Smooth muscle cell (in vitro differentiated cells): ENCODE results near the gene MTAP. TPM values are rescaled to one million over a fixed set of nuclear protein-coding genes. Genes with fewer than 3 reads are reported as not detected.

Source experiments
- DNase-seq: peaks from one replicate; lab custom pipeline; 2025; ENCODE audit not compliant: unreplicated experiment; lab: John Stamatoyannopoulos, UW
- H2AFZ ChIP-seq: fragments of 200-600 bp; sonication (generic); 2 replicates; pipeline ENCODE4 v1.6.0; 2016; ENCODE audit warnings: antibody characterized with exemption, low read depth, mild to moderate bottlenecking
- H3F3A ChIP-seq: fragments of 200-600 bp; sonication (generic); 2 replicates; pipeline ENCODE4 v1.6.0; 2017; ENCODE audit warnings: antibody characterized with exemption, low read depth
- H3K27ac ChIP-seq: fragments of 200-600 bp; sonication (generic); 2 replicates; pipeline ENCODE4 v1.5.1; 2016; ENCODE audit warnings: low read depth, mild to moderate bottlenecking
- H3K27me3 ChIP-seq: fragments of 200-600 bp; sonication (generic); 2 replicates; pipeline ENCODE4 v1.6.1; 2016; ENCODE audit warnings: low read depth, mild to moderate bottlenecking
- H3K36me3 ChIP-seq: fragments of 200-600 bp; sonication (generic); 2 replicates; pipeline ENCODE4 v1.5.1; 2016; ENCODE audit warnings: low read depth
- H3K4me1 ChIP-seq: fragments of 200-600 bp; sonication (generic); 2 replicates; pipeline ENCODE4 v1.5.1; 2016; ENCODE audit warnings: low read depth
- H3K4me2 ChIP-seq: fragments of 200-600 bp; sonication (generic); 2 replicates; pipeline ENCODE4 v1.6.0; 2016; ENCODE audit warnings: mild to moderate bottlenecking
- H3K4me3 ChIP-seq: fragments of 200-600 bp; sonication (generic); 2 replicates; pipeline ENCODE4 v1.5.1; 2016; ENCODE audit warnings: mild to moderate bottlenecking
- H3K79me2 ChIP-seq: fragments of 200-600 bp; sonication (generic); 2 replicates; pipeline ENCODE4 v1.6.0; 2016; ENCODE audit warnings: low read depth, mild to moderate bottlenecking
- H3K9ac ChIP-seq: fragments of 200-600 bp; sonication (generic); 2 replicates; pipeline ENCODE4 v1.6.0; 2016; ENCODE audit warnings: low read depth
- H3K9me3 ChIP-seq: fragments of 200-600 bp; sonication (generic); replicated peaks from 2 replicates; pipeline ENCODE4 v1.5.1; 2016; ENCODE audit warnings: low read depth
- H4K20me1 ChIP-seq: fragments of 200-600 bp; sonication (generic); 2 replicates; pipeline ENCODE4 v1.6.0; 2016; ENCODE audit warnings: low read depth
- WGBS: methylation state at CpG from one replicate; pipeline ENCODE4 v1.1.7; 2016; ENCODE audit warnings: low lambda C conversion rate; 5-methylcytosine and 5-hydroxymethylcytosine counted together
- polyA plus RNA-seq: library from polyadenylated mRNA; unstranded; fragments of >200 nt; fragmentation: Nextera tagmentation; extraction: Ambion mirVana; gene quantifications from 2 replicates; pipeline ENCODE4 v1.2.1, GENCODE V29; 2016
- total RNA-seq: library from RNA; depleted of rRNA; stranded (reverse); fragments of >200 nt; gene quantifications from 2 replicates; pipeline ENCODE4 v1.2.3, GENCODE V29; 2014
- TF ChIP-seq, protein P1 (sequence below): fragments of 200-600 bp; sonication (generic); IDR thresholded peaks from 2 replicates; pipeline ENCODE4 v1.5.1; 2017; ENCODE audit warnings: borderline replicate concordance, mild to moderate bottlenecking, antibody characterized with exemption; ENCODE audit not compliant: insufficient read depth, poor library complexity, severe bottlenecking

Gene MTAP
- total and polyA plus RNA-seq, 2 experiments from 2014 or later, result 19.1 to 39.6 TPM

GRCh38 chr9:21770871-21771560 lies 31.4 kb upstream of the MTAP start:
- peaks cover 4% of the 10 kb centered on the region for H3F3A ChIP-seq
- TF ChIP-seq, protein P1, sequence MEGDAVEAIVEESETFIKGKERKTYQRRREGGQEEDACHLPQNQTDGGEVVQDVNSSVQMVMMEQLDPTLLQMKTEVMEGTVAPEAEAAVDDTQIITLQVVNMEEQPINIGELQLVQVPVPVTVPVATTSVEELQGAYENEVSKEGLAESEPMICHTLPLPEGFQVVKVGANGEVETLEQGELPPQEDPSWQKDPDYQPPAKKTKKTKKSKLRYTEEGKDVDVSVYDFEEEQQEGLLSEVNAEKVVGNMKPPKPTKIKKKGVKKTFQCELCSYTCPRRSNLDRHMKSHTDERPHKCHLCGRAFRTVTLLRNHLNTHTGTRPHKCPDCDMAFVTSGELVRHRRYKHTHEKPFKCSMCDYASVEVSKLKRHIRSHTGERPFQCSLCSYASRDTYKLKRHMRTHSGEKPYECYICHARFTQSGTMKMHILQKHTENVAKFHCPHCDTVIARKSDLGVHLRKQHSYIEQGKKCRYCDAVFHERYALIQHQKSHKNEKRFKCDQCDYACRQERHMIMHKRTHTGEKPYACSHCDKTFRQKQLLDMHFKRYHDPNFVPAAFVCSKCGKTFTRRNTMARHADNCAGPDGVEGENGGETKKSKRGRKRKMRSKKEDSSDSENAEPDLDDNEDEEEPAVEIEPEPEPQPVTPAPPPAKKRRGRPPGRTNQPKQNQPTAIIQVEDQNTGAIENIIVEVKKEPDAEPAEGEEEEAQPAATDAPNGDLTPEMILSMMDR, result no peak
- 9% methylated on average over 1 of the region's 1 CpG for WGBS
- H3K79me2 ChIP-seq, result no peaks in the 10 kb centered on the region
- no peaks in the 10 kb centered on the region for H4K20me1 ChIP-seq
- peak overlapping the region; percentile 63 for H3K4me2 ChIP-seq
- H3K9me3 ChIP-seq, result no peaks in the 10 kb centered on the region
- H3K27ac ChIP-seq, result peak overlapping the region; percentile 83
- H3K27me3 ChIP-seq, result no peaks in the 10 kb centered on the region
- no peak for DNase-seq
- H3K4me3 ChIP-seq, result no peak overlapping the region
- H3K4me1 ChIP-seq, result no peaks in the 10 kb centered on the region
- H2AFZ ChIP-seq, result no peak overlapping the region
- peak overlapping the region; percentile 28 for H3K9ac ChIP-seq
- no peaks in the 10 kb centered on the region for H3K36me3 ChIP-seq

- H3K27ac ChIP-seq, result peak overlapping the region; percentile 73
- DNase-seq, result no peak
- H3K4me3 ChIP-seq, result no peak overlapping the region
- no peaks in the 10 kb centered on the region for H4K20me1 ChIP-seq
- WGBS, result 33% methylated on average over 1 of the region's 1 CpG
- H2AFZ ChIP-seq, result no peak overlapping the region
- no peaks in the 10 kb centered on the region for H3K4me1 ChIP-seq
- H3K9me3 ChIP-seq, result no peaks in the 10 kb centered on the region
- no peak overlapping the region for H3K9ac ChIP-seq
- TF ChIP-seq, protein P1, result no peak
- no peaks in the 10 kb centered on the region for H3K36me3 ChIP-seq
- H3F3A ChIP-seq, result peaks cover 6% of the 10 kb centered on the region
- H3K79me2 ChIP-seq, result no peaks in the 10 kb centered on the region
- H3K4me2 ChIP-seq, result peak overlapping the region; percentile 70
- no peaks in the 10 kb centered on the region for H3K27me3 ChIP-seq
Measured at GRCh38 chr9:21777701-21778100, 24.7 kb upstream of the MTAP start.

- TF ChIP-seq, protein P1, result no peak
- H3K79me2 ChIP-seq, result no peaks in the 10 kb centered on the region
- H3K27ac ChIP-seq, result peak overlapping the region; percentile 73
- peak overlapping the region; percentile 70 for H3K4me2 ChIP-seq
- WGBS, result 18% methylated on average over 1 of the region's 1 CpG
- no peak for DNase-seq
- H3K9ac ChIP-seq, result peak overlapping the region; percentile 15
- no peak overlapping the region for H3K4me3 ChIP-seq
- peaks cover 6% of the 10 kb centered on the region for H3F3A ChIP-seq
- H4K20me1 ChIP-seq, result no peaks in the 10 kb centered on the region
- no peaks in the 10 kb centered on the region for H3K9me3 ChIP-seq
- H3K27me3 ChIP-seq, result no peaks in the 10 kb centered on the region
- H3K4me1 ChIP-seq, result no peaks in the 10 kb centered on the region
- peak overlapping the region; percentile 4 for H2AFZ ChIP-seq
- H3K36me3 ChIP-seq, result no peaks in the 10 kb centered on the region
Measured at GRCh38 chr9:21778304-21778703, 24.1 kb upstream of the MTAP start.

- no peaks in the 10 kb centered on the region for H4K20me1 ChIP-seq
- H2AFZ ChIP-seq, result no peak overlapping the region
- no peaks in the 10 kb centered on the region for H3K36me3 ChIP-seq
- H3K27ac ChIP-seq, result peak overlapping the region; percentile 73
- TF ChIP-seq, protein P1, result no peak
- DNase-seq, result no peak
- H3K4me1 ChIP-seq, result no peaks in the 10 kb centered on the region
- H3F3A ChIP-seq, result peaks cover 6% of the 10 kb centered on the region
- H3K9ac ChIP-seq, result no peak overlapping the region
- no peaks in the 10 kb centered on the region for H3K79me2 ChIP-seq
- no peak overlapping the region for H3K4me3 ChIP-seq
- H3K4me2 ChIP-seq, result peak overlapping the region; percentile 70
- H3K9me3 ChIP-seq, result no peaks in the 10 kb centered on the region
- no peaks in the 10 kb centered on the region for H3K27me3 ChIP-seq
- WGBS, result 59% methylated on average over 2 of the region's 2 CpGs
Measured at GRCh38 chr9:21779397-21779796, 23.0 kb upstream of the MTAP start.
